ENCODE results near the gene TMEM266.

DNA sequence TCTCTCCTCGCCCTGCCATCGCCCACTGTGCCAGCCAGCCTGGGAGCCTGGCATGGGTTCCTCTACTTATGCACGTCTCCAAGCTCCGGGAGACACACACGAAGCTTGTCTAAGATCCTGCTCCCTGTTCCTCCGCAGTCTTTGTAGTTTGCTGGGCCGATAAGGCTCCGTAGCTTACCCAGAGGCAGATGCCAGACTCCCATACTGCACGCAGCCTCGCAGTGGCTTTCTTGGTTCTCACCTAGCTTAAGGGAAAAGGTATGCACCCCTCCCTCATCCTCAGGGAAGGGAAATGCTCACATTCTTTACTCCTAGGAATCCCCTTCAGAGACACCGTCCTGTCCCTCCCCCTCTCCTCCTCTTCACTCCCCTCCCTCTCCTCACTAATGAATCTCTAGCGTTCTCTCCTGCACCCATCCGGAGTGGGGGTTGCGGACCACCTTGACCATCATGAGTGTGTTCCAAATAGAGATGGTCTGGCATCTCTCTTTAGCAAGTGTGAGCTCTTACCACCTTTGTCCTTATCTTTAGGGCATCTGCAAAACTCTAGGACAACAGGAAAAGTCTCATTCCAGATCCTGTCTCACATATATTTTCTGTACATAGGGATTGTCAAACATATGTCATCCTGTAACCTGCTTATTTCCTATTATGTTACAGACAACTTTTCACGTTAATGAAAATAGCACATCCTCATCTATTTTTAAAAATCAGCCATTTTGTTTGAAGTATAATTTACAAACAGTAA is 56.5 kb downstream of the TMEM266 start:
- TF ChIP-seq EZH2 (IDR thresholded peaks at IDR 0.05; ENCODE audit: low read length, unreplicated experiment) (no peak), EZH2phosphoT487 (IDR thresholded peaks at IDR 0.05; ENCODE audit: borderline replicate concordance, low read length) (no peak)
- TF ChIP-seq, protein P1, sequence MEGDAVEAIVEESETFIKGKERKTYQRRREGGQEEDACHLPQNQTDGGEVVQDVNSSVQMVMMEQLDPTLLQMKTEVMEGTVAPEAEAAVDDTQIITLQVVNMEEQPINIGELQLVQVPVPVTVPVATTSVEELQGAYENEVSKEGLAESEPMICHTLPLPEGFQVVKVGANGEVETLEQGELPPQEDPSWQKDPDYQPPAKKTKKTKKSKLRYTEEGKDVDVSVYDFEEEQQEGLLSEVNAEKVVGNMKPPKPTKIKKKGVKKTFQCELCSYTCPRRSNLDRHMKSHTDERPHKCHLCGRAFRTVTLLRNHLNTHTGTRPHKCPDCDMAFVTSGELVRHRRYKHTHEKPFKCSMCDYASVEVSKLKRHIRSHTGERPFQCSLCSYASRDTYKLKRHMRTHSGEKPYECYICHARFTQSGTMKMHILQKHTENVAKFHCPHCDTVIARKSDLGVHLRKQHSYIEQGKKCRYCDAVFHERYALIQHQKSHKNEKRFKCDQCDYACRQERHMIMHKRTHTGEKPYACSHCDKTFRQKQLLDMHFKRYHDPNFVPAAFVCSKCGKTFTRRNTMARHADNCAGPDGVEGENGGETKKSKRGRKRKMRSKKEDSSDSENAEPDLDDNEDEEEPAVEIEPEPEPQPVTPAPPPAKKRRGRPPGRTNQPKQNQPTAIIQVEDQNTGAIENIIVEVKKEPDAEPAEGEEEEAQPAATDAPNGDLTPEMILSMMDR (conservative IDR thresholded peaks at IDR 0.05; ENCODE audit: low read depth, low read length) = no peak
